Activated T-cell treated with anti-CD3 and anti-CD28 coated beads for 48 hours (primary cell): ENCODE measurements around the gene C4orf33.
A peak's percentile ranks its signal among the peaks of the same experiment; 100 is the strongest.
"Not testable (repeated sequence)": the region's sequence is repeated elsewhere in the genome, so short reads cannot be mapped to it uniquely, and the experiment has no call there.

Experiments used
- DNase-seq: peaks from one replicate; pipeline ENCODE4 v3.0.0-alpha.2; 2020; ENCODE audit warnings: low read depth

Gene C4orf33, protein sequence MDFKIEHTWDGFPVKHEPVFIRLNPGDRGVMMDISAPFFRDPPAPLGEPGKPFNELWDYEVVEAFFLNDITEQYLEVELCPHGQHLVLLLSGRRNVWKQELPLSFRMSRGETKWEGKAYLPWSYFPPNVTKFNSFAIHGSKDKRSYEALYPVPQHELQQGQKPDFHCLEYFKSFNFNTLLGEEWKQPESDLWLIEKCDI

DNA sequence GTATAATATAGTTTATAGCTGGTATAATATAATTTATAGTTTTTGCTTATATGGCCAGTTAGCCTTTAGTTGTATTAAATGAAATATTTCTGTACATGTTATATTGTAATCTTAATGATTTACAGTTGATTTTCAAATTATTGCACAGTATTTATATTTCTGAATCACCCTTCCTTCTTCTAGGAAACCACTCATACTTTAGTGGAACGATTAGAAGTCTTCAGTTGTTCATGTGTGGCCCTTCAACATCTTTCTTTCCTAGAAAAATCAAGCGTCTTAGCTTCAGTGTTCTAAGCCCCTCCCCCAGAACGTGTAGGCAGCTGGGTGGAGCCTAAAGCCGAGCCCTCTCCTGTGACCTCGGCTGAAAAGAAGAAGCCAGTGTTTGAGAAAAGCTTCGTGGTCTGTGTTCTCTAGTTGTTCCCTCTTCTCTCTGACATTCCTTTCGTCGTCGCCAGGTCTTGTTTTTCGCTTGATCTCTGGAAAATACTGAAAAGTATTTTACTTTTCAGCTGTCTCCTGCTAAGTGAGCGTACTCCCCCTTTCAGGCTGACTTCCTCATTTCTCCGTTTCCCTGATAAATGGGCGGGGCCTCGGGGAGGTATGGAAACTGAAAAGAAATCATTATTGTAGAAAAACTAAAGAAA is at the start of gene C4orf33:
TSS of gene C4orf33 (plus strand) at position 342 of the 644 bp plus-strand sequence. CDS start 6,459 bp downstream, outside the sequence.
- DNase-seq, result peak; percentile 60

DNA sequence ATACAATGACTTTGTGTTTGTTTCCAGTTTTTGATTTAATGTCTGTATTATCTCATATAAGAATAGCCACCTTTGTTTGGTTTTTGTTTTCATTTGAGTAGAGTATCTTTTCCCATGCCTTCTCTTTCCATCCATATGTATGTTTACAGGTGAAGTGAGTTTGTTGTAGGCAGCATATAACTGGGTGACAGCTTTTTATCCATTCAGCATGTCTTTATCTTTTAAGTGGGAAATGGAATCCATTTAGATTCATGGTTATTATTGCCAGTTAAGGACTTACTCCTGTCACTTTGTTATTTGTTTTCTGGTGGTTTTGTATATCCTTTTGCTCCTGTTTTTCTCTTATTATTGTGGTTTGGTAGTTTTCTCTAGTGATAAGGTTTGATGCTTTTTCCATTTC is 36.9 kb upstream of the C4orf33 start:
- no peak for DNase-seq

DNA sequence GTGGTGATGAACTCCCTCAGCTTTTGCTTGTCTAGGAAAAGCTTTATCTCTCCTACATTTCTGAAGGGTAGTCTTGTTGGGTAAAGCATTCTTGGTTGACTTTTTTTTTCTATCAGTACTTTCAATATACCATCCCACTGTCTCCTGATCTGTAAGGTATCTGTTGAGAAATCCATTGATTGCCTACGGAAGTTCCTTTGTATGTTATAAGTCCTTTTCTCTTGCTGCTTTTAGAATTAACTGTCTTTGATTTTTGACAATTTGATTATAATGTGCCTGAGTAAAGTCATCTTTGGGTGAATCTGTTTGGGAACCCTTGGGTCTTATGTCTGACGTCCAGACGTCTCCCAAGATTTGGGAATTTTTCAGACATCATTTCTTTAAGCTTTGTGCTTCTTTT is 33.4 kb upstream of the C4orf33 start:
- no peak for DNase-seq

DNA sequence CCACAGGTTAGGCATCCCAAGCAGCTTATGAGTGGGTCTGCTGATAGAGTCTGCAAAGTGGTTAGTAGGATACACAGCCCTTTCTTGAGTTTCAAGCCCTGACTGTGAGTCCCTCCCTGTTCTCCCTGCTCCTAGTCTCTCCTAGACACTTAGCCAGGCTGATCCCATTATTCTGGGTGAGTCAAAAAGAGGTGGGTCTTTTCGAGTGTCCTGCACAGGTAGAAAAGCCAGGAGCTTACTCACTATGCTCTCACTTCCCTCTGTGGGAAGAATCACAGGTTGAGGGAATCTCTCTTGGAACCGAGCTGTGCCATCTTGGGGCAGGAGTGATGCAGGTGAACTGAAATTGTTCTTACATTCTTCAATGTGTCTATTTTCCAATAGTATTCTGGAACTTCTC is 32.3 kb upstream of the C4orf33 start:
- no peak for DNase-seq

DNA sequence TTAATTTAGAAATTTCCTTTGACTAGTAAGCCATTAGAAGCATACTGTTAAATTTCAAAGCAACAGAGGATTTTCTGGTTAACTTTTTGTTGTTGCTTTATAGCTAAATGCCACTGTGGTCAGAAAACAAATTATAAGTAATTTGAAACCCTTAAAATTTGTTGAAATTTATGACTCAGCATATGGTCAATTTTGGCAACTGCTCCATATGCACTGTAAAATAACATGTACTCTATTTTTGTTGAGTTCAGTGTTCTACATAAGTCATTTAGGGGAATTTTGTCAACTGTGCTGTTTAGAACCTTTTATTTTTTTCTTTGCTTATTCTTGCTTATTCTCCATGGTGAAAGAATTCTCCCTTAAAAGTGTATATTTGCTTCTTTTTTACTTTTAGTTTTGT is 31.2 kb upstream of the C4orf33 start:
- no peak for DNase-seq

DNA sequence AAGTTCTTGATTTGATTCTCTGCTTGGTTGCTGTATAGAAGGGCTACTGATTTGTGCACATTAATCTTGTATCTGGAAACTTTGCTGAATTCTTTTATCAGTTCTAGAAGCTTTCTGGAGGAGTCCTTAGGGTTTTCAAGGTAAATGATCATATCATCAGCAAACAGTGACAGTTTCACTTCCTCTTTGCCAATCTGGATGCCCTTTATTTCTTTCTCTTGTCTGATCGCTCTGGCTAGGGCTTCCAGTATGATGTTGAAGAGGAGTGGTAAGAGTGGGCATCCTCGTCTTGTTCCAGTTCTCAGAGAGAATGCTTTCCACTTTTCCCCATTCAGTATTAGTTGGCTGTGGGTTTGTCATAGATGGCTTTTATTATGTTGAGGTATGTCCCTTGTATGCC is 26.4 kb upstream of the C4orf33 start:
- DNase-seq, result not testable (repeated sequence)

DNA sequence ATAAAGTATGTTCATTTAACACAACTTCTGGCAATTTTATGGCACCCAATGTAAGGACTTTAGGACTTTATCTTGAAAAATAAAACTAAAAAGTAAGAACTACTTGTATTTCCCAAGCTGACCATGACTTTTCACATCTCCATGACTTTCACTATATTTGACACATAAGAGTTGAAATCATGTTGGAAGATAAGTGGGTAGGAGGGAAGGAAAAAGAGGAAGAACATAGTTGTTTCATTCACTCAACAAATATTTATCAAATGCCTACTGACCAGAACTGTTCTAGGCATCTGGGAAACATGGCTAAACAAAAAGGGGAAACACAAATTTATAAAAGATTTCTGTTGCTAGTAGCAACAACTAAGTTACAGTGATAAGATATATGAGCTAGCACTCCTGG is 18.6 kb upstream of the C4orf33 start:
- no peak for DNase-seq

DNA sequence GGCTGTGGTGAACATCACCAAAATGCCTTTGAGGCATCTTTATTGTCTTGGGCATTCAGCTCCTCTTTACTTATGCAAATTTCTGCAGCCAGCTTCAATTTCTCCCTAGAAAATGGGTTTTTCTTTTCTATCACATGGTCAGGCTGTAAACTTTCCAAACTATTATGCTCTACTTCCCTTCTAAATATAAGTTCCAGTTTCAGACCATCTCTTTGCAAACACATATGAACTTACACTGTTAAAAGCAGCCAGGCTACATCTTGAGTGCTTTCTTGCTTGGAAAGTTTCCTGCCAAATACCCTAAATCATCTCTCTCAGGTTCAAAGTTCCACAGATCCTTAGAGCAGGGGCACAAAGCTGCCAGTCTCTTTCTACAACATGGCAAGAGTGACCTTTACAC is 15.8 kb upstream of the C4orf33 start:
- DNase-seq, result no peak

DNA sequence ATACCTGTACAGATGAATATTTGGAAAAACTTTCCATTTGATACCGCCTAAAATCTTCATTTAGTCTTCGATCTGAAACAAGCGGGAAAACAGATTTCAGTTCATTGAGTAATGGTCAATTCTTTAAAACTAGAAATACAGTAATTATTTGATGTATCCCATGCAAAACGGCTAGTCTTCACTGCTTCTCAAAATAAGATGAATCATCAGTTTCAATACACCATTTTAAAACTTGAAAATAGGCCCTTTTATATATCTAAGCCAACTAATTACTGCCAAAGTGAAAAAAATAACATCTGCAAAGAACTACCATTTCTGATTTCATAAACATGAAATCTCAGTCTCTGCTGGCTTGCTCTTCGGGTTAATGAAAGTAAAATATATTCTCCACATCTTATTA is 13.7 kb upstream of the C4orf33 start:
- DNase-seq, result no peak

DNA sequence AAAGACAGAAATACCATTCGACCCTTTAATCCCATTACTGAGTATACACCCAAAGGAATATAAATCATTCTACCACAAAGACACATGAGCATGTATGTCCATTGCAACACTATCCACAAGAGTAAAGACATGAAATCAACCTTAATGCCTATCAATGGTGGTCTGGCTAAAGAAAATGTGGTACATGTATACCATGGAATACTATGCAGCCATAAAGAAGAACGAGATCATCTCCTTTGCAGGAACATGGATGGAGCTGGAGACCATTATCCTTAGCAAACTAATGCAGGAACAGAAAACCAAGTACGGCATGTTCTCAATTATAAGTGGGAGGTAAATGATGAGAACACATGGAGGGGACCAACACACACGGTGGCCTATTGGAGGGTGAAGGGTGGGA is 10.5 kb upstream of the C4orf33 start:
- no peak for DNase-seq

DNA sequence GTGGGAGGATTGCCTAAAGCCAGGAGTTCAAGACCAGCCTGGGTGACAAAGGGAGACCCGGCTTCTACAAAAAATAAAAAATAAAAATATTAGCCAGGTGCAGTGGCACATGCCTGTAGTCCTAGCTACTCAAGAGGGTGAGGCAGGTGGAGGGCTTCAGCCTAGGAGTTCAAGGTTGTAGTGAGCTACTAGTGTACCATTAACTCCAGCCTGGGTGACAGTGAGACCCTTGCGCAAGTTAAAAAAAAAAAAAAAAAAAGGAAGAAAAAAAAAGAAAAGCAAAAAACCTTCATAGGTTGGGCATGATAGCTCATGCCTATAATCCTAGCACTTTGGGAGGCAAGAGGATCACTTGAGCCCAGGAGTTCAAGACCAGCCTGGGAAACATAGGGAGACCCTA is 8.4 kb upstream of the C4orf33 start:
- DNase-seq, result no peak

DNA sequence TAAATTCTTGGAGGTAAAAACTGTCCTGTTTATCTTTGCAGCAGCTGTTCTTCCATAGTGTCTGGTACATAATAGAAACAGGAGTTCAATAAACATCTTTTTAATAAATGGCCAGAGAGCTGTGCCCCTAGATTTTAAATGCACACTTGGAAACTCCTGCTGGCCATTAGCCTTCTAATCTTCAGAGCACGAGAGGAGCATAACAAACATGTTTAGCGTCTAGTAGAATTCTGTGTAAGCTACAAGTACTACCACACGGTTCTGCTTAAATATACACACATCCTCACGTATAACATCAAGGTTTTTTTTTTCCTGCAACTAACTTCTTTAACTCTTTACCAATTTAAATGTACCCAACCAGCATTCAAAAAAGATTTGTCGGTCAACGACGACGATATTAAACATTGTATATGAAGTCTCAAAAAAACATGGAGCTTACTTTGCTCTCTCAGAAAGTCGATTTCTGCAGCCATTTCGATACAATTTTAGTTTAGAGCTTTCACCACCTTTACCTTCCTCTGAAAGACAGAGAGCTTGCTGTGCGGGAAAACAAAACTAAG is 3.2 kb upstream of the C4orf33 start:
- no peak for DNase-seq

DNA sequence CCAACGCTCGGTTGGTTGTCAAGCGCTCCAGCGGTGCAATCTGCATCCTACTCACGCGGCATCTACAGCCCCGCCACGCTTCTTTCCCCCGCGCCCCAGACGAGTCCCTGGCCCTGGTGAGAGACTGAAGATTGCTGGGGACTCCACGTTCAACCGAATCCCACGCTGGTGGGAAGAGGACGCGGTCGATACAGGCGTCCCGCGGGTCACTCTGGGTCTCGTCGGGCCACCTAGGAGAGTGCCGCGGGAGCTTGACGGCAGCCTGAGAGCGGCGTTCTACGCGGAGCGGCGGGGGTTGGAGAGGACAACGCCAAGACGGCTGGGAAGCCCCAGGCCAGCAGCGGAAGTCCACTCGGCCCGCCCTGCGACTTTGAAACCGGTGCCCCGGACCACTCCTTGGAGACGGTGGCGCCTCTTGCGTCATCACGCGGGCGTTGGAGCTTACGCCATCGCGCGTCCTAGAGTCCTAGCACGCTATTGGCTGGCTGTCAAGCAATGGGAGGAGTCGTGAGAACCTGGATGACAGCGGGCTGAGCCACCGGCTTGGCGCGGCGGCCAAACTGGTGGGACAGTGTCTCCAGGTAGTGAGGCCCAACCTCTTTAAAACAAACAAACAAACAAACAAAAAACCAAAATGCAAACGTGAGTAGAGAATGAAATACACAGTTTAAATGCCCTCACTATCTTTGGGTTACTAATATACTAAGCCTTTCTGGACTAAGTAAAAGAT is 2.6 kb upstream of the C4orf33 start, which contains the start of gene SCLT1:
TSS of gene SCLT1 (minus strand) at position 349 of the 730 bp plus-strand sequence. CDS start 436 bp downstream, outside the sequence.
- DNase-seq, result peak; percentile 94

DNA sequence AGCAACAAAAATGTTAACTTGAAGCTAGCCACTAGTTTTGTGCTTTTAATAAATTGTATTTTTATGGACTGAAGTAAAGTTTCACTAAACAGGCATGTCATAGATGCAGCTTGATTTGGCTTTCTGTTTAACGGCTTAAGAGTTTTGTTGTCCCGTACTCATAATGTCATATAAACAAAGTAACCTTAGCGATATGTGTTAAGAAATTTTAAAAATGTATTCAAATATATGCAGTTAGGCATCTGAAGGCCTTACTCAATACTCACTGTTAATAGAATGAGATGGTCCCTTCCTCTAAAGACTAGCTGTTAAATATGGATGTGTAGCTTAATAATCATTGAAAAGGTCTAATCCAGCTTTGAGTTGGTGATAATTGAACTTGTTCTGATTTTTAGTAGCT is 1.6 kb upstream of the C4orf33 start:
- no peak for DNase-seq

DNA sequence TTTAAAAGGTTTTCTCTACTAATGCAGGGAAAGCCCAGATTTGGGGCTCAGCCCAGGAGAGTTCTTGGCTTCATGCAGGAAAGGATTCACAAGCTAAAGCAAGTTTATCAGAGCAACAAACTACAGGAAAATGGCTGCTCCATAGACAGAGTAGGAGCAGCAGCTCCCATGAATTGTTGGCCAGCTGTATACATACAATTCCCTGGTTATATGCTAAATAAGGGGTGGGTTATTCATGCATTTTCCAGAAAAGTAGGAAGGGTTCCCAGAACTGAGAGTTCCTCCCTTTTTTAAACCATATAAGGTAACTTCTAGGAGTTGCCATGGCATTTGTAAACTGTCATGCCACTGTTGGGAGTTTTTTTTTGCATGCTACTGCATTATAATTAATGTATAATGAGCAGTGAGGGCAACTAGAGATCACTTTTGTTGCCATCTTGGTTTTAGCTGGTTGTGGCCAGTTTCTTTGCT is 2.6 kb downstream of the C4orf33 start:
- DNase-seq, result no peak

DNA sequence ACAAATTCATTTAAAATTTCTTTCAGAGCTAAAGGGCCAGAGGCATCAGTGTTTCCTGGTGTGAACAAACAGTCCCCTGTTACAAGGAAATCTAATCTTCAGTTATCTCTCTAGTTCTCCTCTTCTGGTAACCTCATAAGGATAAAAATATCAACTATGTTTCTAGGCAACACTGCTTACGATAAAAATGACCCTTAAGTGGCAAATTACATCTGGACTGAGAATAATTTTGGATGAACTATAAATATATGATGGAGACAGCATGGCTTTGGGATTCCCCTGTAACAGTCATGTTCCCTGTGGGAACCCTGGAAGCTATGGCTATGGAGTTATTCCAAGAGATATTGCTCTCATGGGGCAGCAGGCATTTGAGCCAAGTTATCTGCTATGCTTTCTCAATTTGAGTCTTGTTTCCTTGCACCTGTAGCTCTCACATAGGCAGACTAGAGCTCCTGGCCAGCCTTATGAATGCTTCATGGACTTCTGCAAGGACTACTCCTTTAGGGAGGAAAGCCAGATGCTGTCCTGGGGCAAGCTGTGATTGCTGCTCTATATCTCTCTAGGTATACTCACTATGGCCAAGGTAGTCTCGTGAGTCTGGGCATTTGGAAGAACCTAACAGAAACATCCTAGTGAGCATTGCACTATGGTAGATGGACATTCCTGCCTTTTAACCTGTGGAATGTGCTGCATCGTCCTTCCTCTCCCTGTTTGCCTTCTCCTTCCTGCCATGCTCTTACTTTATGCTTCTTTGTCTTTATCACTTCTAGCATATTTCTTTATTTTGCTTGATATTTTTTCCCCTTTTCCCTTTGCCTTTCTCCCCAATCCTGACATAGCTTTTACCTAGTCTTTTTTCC is 14.2 kb downstream of the C4orf33 start:
- no peak for DNase-seq

DNA sequence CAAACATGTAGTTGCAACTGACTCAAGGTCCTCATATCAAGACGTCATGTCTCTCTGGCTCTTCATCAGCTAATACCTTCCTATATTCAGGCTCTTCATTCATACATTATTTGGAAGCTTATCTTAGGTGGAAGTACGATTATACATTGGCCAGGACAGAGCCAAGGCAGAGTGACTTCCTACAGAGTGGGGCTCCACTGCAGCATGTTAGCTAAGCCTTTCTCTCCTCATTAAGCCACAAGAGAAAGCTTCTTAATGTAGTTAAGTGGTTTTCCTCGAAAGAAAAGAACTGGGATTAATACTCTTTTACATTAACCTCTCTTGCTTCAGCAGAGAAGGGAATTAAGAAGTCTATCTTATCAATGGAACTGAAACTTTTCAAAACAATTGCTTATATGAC is 15.0 kb downstream of the C4orf33 start:
- DNase-seq, result no peak

DNA sequence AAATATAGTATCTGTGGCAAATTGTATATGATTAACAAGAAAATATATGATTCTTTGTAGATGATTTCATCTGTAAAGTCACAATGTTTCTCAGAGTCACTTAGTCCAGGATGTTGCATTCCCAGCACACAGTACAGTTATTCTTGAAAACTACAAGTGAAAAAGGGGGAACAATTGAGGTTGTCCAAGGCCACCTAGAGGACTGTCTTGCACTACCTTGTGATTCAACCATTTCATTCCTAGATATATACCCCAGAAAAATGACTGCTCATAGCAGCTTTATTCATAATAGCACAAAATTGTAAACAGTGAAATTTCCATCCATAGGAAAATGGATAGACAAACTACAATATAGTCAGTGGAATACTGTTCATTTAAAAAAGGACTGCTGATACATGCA is 16.0 kb downstream of the C4orf33 start:
- no peak for DNase-seq

DNA sequence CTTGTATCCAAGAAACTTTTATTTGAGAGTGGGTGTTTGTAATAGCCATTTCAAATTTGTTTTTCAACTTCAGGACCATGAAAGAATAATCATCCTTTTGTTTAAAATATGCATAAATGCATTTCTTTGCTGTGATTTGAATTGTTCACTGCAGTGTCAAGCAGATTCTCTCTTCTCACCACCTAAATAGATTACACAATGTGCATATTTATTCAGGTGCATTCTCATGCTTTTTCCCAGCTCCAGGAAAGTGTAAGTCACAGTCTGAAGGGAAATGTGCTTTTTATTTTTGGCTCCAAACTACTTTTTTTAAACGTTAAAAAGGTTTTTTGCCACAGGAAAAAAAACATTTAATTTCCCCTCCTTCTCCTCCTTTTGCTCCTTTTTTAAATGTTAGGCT is 17.5 kb downstream of the C4orf33 start:
- no peak for DNase-seq

DNA sequence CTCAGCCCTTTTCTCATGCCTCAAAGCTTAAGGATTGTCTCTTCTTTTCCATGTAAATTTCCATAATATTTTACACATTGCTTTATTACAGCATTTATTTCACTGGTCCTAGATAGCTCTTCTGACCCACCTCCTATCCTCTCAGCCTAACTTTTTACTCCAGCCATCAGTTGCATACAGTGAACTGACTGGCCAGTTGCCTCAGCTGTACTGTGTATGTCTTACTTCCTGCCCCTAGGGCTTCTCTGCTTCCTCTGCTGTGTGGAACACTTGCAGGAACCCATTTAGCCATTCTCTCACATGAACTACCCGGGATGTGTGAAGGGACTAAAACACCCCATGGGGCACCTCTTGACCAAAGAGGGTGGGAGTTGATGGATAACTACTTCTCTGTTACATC is 18.0 kb downstream of the C4orf33 start:
- DNase-seq, result no peak

DNA sequence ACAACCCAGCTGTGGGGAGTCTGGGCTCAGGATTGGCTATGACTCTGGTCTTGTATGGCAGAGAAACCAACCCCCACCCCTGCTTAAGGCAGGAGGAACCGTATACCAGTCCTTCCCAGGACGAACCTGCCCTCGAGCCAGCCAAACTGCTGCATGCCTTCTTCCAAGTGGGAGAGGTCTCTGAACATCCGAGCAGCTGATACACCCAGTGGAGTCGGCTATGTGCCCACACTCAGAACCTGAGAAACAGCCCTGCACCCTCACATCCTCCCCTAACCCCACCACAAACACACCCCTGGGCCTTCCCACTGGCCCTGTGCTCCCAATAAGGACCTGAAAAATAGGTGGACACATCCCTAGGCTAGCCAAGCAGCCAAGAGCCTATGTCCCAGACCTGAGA is 21.8 kb downstream of the C4orf33 start:
- no peak for DNase-seq

DNA sequence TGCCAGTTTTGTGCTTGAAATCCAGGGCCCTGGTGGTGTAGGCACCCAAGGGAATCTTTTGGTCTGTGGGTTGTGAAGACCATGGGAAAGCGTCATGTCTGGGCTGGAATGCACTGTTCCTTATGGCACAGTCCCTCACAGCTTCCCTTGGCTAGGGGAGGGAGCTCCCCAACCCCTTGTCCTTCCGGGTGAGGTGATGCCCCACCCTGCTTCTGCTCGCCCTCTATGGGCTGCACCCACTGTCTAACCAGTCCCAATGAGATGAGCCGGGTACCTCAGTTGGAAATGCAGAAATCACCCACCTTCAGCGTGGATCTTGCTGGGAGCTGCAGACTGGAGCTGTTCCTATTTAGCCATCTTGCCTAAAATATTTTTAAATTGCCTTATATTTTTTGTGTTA is 30.7 kb downstream of the C4orf33 start:
- not testable (repeated sequence) for DNase-seq
